ENCODE data around the gene SLC35E4.
"Not testable (repeated sequence)": the region's sequence is repeated elsewhere in the genome, so short reads cannot be mapped to it uniquely, and the experiment has no call there.

The SLC35E4 gene

GRCh38 chr22:30628491-30628890 lies 7.1 kb upstream of the SLC35E4 start:
- no peak for TF ChIP-seq CTCF (IDR thresholded peaks at IDR 0.05; ENCODE audit: low read depth, low read length)
- DNase-seq (ENCODE audit: extremely low read depth, low read depth), result no peak

DNA sequence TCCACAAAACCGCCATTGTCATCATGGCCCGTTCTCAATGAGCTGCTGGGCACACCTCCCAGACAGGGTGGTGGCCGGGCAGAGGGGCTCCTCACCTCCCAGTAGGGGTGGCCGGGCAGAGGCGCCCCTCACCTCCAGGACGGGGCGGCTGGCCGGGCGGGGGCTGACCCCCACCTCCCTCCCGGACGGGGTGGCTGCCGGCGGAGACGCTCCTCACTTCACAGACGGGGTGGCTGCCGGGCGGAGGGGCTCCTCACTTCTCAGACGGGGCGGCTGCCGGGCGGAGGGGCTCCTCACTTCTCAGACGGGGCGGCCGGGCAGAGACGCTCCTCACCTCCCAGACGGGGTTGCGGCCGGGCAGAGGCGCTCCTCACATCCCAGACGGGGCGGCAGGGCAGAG lies 4.1 kb upstream of the SLC35E4 start:
- DNase-seq (ENCODE audit: extremely low read depth, low read depth), result not testable (repeated sequence)

DNA sequence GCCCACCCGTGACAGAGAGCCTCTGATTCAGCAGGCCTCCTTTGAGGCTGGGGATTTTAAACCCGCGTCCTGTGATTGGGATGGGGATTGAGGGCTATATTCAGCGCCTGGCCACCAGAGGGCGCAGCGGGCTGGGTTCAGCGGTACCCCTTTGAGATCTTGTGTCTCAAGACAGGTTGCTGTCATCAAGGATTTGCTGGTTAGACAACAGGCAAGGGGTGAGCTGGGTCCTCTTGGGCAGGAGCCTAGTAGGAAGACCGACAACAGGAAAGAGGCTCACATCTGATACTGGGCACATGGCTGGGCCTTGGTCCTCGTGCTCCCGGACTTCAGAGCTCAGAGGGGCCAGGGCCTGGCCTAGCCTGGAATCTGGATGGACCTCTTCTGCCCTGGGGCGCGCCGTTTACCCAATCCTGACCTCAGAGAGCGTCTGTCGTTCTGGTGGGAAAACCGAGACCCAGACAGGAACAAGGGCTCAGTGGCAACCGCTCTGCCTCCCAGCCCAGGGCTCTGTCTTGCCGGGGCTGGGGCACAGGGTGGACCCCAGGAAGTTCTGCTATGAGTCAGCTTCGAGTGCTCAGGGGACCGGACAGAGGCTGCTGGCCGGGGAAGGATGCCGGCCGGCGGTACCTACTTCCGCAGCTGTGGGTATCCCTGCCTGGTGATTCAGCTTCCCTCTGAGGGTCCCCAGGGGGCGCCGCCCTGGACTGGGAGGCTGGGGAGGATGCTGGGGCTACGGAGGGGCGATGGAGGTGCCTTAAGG lies 929 bp upstream of the SLC35E4 start:
- TF ChIP-seq CTCF (IDR thresholded peaks at IDR 0.05; ENCODE audit: low read depth, low read length), result peak; percentile 96
- DNase-seq (ENCODE audit: extremely low read depth, low read depth), result peak; percentile 56

GRCh38 chr22:30636226-30637077 lies 871 bp downstream of the SLC35E4 start:
- no peak for DNase-seq (ENCODE audit: extremely low read depth, low read depth)
- TF ChIP-seq CTCF (IDR thresholded peaks at IDR 0.05; ENCODE audit: low read depth, low read length), result no peak

- DNase-seq (ENCODE audit: extremely low read depth, low read depth), result no peak
- TF ChIP-seq CTCF (IDR thresholded peaks at IDR 0.05; ENCODE audit: low read depth, low read length), result no peak
Measured at GRCh38 chr22:30637701-30638114, 2.1 kb downstream of the SLC35E4 start.

GRCh38 chr22:30640361-30640760 lies 4.8 kb downstream of the SLC35E4 start:
- TF ChIP-seq CTCF (IDR thresholded peaks at IDR 0.05; ENCODE audit: low read depth, low read length), result no peak
- no peak for DNase-seq (ENCODE audit: extremely low read depth, low read depth)

GRCh38 chr22:30640839-30641430 lies 5.4 kb downstream of the SLC35E4 start:
- no peak for DNase-seq (ENCODE audit: extremely low read depth, low read depth)
- TF ChIP-seq CTCF (IDR thresholded peaks at IDR 0.05; ENCODE audit: low read depth, low read length), result no peak
